Activated CD8-positive, alpha-beta T cell treated with anti-CD3 and anti-CD28 coated beads for 36 hours (primary cell): Measurements from ENCODE around the gene UGT1A9. TPM values are rescaled to one million over a fixed set of nuclear protein-coding genes. Genes with fewer than 3 reads are reported as not detected.
A peak's percentile ranks its signal among the peaks of the same experiment; 100 is the strongest.

ENCODE experiments used
- ATAC-seq: fragments of 200-7000 bp; cut with Tn5 transposase; one replicate; pipeline ENCODE4 v1.10.0; 2021; ENCODE audit warnings: mild to moderate bottlenecking, moderate library complexity
- CTCF ChIA-PET: fragments of 350-600 bp; sonication (Branson Sonifier 250); formaldehyde crosslinking; loops from one replicate; lab custom pipeline; 2021; ENCODE audit warnings: antibody characterized with exemption; lab: Charles Lee
- POLR2A ChIA-PET: fragments of 350-600 bp; sonication (Branson Sonifier 250); formaldehyde crosslinking; loops from one replicate; lab custom pipeline; 2021; ENCODE audit warnings: antibody characterized with exemption; lab: Charles Lee
- DNase-seq: peaks from one replicate; pipeline ENCODE4 v3.0.0-alpha.2; 2020
- H3K27ac Mint-ChIP-seq: one replicate; pipeline ENCODE4 v1.8.0; 2021; ENCODE audit warnings: mild to moderate bottlenecking, mixed read lengths
- H3K27me3 Mint-ChIP-seq: one replicate; pipeline ENCODE4 v1.8.0; 2021; ENCODE audit warnings: mixed read lengths
- H3K36me3 Mint-ChIP-seq: one replicate; pipeline ENCODE4 v1.8.0; 2021; ENCODE audit warnings: low read depth, mixed read lengths
- H3K4me1 Mint-ChIP-seq: one replicate; pipeline ENCODE4 v1.8.0; 2021; ENCODE audit warnings: low read depth, mixed read lengths
- H3K4me3 Mint-ChIP-seq: one replicate; pipeline ENCODE4 v1.8.0; 2021; ENCODE audit warnings: mild to moderate bottlenecking, moderate library complexity, mixed read lengths
- H3K9me3 Mint-ChIP-seq: one replicate; pipeline ENCODE4 v1.8.0; 2021; ENCODE audit warnings: mixed read lengths
- CTCF ChIP-seq: fragments of 200-600 bp; IDR thresholded peaks from one replicate; pipeline ENCODE4 v1.8.0; 2022; ENCODE audit warnings: antibody characterized with exemption, mild to moderate bottlenecking
- intact Hi-C: fragments of 100-400 bp; cut with micrococcal nuclease; formaldehyde crosslinking; loops from one replicate; pipeline ENCODE4 v1.10.0; 2022
- total RNA-seq, 2 experiments: library from RNA; stranded (reverse); gene quantifications; one replicate each; pipeline ENCODE4 v1.2.3, GENCODE V29; 2021

UGT1A9 gene
- total RNA-seq, 2 experiments from 2014 or later = not detected

GRCh38 chr2:233711312-233712008, 39.8 kb downstream of the UGT1A9 start:
- peak; percentile 80 for DNase-seq
- no peak overlapping the region for H3K27ac Mint-ChIP-seq
- H3K36me3 Mint-ChIP-seq = no peaks in the 10 kb centered on the region
- no peaks in the 10 kb centered on the region for H3K9me3 Mint-ChIP-seq
- ChIA-PET CTCF (interaction anchor here (0.7 to 1.5 kb wide), 9 partner anchors 10 to 279 kb away, joined by 3 to 5 read pairs (median 3); no protein-coding TSS in a partner anchor), POLR2A (no interaction called here)
- H3K4me3 Mint-ChIP-seq = no peak overlapping the region
- H3K27me3 Mint-ChIP-seq = peaks cover 8% of the 10 kb centered on the region
- peak; percentile 70 for ATAC-seq
- intact Hi-C loops = no loop called here
- peak; percentile 89 for TF ChIP-seq CTCF
- H3K4me1 Mint-ChIP-seq = peaks cover 9% of the 10 kb centered on the region

- Mint-ChIP-seq H3K27me3 (peaks cover 8% of the 10 kb centered on the region), H3K27ac (no peak within 1 kb of the TSS), H3K36me3 (no peaks in the 10 kb centered on the region), H3K4me1 (peaks cover 9% of the 10 kb centered on the region), H3K9me3 (no peaks in the 10 kb centered on the region), H3K4me3 (no peak within 1 kb of the TSS)
- no peak for TF ChIP-seq CTCF
- ChIA-PET POLR2A (no interaction called here), CTCF (interaction anchor here (0.8 to 1.3 kb wide), 3 partner anchors 13 to 308 kb away, joined by 3 to 4 read pairs (median 3); no protein-coding TSS in a partner anchor)
- ATAC-seq (no peak), DNase-seq (no peak)
- intact Hi-C loops = no loop called here
Observed at GRCh38 chr2:233712611-233713261, 41.0 kb downstream of the UGT1A9 start, which contains the start of gene UGT1A5. Gene UGT1A5, plus strand, starts transcription at chr2:233712907. Its CDS starts 85 bp downstream, at chr2:233712992.

- ChIA-PET POLR2A (no interaction called here), CTCF (no interaction called here)
- peak; percentile 4 for DNase-seq
- no peak overlapping the region for H3K27ac Mint-ChIP-seq
- no peaks in the 10 kb centered on the region for H3K36me3 Mint-ChIP-seq
- peaks cover 10% of the 10 kb centered on the region for H3K27me3 Mint-ChIP-seq
- no peak for ATAC-seq
- H3K9me3 Mint-ChIP-seq = no peaks in the 10 kb centered on the region
- TF ChIP-seq CTCF = no peak
- no peak overlapping the region for H3K4me3 Mint-ChIP-seq
- H3K4me1 Mint-ChIP-seq = peaks cover 9% of the 10 kb centered on the region
- intact Hi-C loops = no loop called here
Observed at GRCh38 chr2:233713262-233713615, 41.5 kb downstream of the UGT1A9 start.

- DNase-seq (no peak), ATAC-seq (no peak)
- no peak overlapping the region for H3K27ac Mint-ChIP-seq
- intact Hi-C loops = no loop called here
- no peak overlapping the region for H3K4me3 Mint-ChIP-seq
- no peaks in the 10 kb centered on the region for H3K36me3 Mint-ChIP-seq
- H3K27me3 Mint-ChIP-seq = peaks cover 13% of the 10 kb centered on the region
- peaks cover 9% of the 10 kb centered on the region for H3K4me1 Mint-ChIP-seq
- H3K9me3 Mint-ChIP-seq = no peaks in the 10 kb centered on the region
- no peak for TF ChIP-seq CTCF
- ChIA-PET POLR2A (no interaction called here), CTCF (no interaction called here)
Observed at GRCh38 chr2:233714121-233714520, 42.4 kb downstream of the UGT1A9 start.

GRCh38 chr2:233718552-233718951, 46.9 kb downstream of the UGT1A9 start, which contains the start of gene UGT1A4:
Gene UGT1A4, plus strand, starts transcription at chr2:233718736. Its CDS starts 85 bp downstream, at chr2:233718821.
- ATAC-seq = no peak
- no peak within 1 kb of the TSS for H3K27ac Mint-ChIP-seq
- POLR2A ChIA-PET = no interaction called here

More at GRCh38 chr2:233718552-233718951, 46.9 kb downstream of the UGT1A9 start, which contains the start of gene UGT1A4:
- no peak for DNase-seq
- H3K27me3 Mint-ChIP-seq = peaks cover 16% of the 10 kb centered on the region
- H3K4me3 Mint-ChIP-seq = no peak within 1 kb of the TSS
- no peak for TF ChIP-seq CTCF
- no peaks in the 10 kb centered on the region for H3K9me3 Mint-ChIP-seq
- CTCF ChIA-PET = no interaction called here
- H3K36me3 Mint-ChIP-seq = no peaks in the 10 kb centered on the region
- H3K4me1 Mint-ChIP-seq = peaks cover 6% of the 10 kb centered on the region
- intact Hi-C loops = no loop called here
